DMS53 (cell line): ENCODE results near the gene BMP8B.
"Not testable (repeated sequence)": the region's sequence is repeated elsewhere in the genome, so short reads cannot be mapped to it uniquely, and the experiment has no call there.

Experiments
- DNase-seq: peaks from one replicate; lab custom pipeline; 2025; lab: John Stamatoyannopoulos, UW

Gene BMP8B

GRCh38 chr1:39788758-39789570 is at the start of gene BMP8B:
Gene BMP8B (minus strand): TSS chr1:39788865. CDS start chr1:39788485, 380 bp downstream.
- peak; percentile 92 for DNase-seq

- DNase-seq: no peak
Measured at GRCh38 chr1:39836595-39837110, 48.0 kb upstream of the BMP8B start.

- DNase-seq: no peak
Measured at GRCh38 chr1:39835935-39836594, 47.4 kb upstream of the BMP8B start.

DNA sequence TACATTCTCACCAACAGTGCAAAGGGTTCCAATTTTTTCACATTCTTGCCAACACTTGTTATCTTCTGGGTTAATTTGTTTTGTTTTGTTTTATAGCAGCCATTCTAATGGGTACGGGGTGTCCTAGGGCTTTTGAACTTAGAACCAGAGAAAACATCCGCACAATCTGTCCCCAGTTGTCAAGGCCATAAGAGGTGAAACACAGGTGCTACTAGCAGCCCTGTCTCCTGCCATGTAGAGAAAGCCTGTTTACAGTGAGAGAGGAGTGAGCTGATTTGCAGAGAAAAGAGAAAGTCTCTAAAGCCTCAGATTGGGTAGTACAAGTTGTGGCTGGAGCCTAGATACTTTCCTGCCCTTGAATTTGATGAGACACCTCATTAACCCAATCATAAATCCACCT is 46.4 kb upstream of the BMP8B start:
- no peak for DNase-seq

GRCh38 chr1:39833621-39834385 is 45.1 kb upstream of the BMP8B start:
- no peak for DNase-seq

DNA sequence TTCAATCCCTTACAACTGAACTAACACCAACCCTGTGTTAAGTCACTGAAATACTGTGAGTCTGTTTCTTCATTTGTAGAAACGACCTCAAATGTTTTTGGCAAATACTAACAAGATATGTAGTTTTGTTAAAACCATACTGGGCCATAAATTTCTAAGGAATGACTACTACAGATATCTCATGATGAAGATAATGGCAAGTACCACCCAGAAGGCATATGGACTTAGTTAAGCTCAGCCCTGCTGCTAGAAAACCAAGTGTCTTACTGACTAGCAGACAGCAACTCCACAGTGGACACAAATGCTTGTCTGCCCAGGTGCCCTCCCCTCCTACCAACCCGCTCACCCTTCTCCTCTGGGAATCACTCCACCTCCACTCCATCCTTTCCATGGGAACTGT is 44.5 kb upstream of the BMP8B start:
- DNase-seq: no peak

DNA sequence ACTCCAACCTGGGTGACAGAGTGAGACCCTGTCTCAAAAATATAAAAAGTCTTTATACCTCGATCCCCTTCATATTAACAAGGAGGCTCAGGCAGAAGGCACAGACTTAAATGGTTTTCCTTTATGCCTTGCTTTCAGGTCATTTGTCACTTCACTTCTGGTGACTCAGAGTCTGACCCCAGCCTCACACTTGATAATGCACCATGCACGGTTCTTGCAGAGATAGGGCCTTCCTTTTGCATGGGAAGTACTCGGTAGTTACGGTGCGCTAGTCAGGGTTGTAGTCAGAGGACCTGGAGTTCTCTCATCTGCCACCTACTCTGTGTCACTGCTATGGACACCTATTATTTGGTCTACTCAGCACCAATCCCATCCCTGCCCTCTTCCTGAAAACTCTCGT is 43.6 kb upstream of the BMP8B start:
- no peak for DNase-seq

GRCh38 chr1:39829791-39830533 is 41.3 kb upstream of the BMP8B start:
- DNase-seq: peak; percentile 80

DNA sequence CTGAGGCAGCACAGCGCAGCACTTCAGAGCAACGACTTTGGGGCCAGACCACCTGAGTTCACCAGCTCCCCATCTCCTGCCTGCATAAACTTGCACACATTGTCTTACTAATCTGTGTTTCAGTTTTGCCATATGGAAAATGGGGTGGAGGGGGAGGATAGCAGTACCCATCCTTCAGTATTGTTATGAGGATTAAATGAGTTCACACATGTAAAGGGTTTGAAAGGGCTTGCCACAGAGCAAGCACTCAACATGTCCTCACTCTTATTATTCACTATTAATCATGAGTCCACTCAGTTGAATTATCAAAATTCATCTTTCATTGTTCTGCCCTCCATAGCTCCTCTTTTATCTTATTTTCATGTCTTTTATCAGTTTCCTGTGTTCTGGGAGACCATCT is 40.1 kb upstream of the BMP8B start:
- no peak for DNase-seq

- DNase-seq: not testable (repeated sequence)
Measured at GRCh38 chr1:39828255-39828654, 39.6 kb upstream of the BMP8B start.

DNA sequence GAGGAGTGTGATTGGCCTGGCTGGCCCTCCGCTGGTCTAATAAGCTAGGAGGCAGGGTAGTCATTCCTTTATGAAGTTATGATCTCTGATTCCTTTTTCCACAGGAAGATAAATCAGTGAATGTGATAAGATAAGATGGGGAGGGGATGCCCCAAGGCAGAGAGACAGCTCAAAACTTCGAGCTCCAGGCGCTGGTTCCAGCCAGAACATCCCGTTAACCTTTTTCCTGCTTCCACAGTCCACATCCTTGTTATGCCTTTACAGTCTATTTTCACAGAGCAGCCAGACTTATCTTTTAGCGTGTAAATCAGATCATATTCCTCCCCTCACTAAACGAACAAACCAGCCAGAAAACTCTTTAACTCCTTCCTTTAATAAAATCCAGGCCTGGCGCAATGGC is 38.5 kb upstream of the BMP8B start:
- no peak for DNase-seq

DNA sequence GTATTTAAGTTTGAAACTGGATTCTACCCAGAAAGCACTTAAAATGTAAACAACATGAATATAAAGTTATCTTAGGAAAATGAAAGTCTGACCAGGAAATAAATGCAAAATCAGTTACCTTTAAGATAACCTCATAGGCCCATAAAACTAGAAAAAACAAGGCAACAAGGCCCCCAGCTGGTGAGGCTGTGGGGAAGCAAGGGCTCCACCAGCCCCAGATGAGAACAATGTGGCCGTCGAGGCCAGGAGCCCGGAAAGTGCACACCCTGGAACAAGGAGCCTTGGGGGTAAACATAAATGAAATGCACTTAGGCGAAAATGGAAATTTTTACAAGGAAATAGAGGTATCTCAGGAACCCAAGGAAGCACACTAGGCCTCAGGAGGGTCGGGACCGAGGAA is 37.9 kb upstream of the BMP8B start:
- peak; percentile 64 for DNase-seq

GRCh38 chr1:39825432-39825941 is 36.8 kb upstream of the BMP8B start:
- DNase-seq: peak; percentile 97

DNA sequence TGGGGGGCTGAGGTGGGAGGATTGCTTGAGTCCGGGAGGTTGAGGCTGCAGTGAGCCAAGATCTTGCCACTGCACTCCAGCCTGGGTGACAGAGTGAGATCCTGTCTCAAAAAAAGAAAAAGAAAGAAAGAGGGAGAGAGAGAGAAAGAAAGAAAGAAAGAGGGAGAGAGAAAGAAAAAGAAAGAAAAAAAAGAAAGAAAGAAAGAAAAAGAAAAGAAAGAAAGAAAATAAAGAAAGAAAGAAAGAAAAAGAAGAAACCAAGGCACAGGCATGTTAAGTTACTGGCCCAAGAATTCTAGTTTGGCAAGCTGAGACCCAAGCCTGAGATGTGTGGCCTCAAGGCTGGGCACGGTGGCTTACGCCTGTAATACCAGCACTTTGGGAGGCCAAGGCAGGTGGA is 34.8 kb upstream of the BMP8B start:
- not testable (repeated sequence) for DNase-seq

GRCh38 chr1:39822146-39822545 is 33.5 kb upstream of the BMP8B start:
- DNase-seq: no peak

- no peak for DNase-seq
Measured at GRCh38 chr1:39819091-39819812, 30.6 kb upstream of the BMP8B start.

DNA sequence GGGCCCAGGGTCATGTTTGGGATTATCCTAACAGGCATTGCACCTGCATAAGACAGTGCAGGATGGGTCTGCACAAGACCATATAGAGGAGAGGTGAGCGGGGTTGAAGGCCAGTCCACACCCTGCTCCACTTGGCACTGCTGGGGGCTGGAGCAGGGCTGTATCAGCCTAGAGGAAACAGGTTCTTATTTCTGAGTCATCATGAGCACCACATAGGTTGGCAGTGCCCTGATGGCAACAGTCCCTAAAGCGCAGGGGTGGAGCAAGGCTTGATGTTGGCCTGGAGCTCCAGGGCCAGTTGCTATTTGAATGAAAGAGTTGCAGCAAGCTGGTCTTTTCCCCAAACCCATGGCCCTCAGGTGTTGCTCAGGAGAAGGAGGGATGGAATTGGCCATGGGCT is 29.8 kb upstream of the BMP8B start:
- DNase-seq: peak; percentile 60

- DNase-seq: peak; percentile 100
Measured at GRCh38 chr1:39817091-39817932, 28.6 kb upstream of the BMP8B start.

DNA sequence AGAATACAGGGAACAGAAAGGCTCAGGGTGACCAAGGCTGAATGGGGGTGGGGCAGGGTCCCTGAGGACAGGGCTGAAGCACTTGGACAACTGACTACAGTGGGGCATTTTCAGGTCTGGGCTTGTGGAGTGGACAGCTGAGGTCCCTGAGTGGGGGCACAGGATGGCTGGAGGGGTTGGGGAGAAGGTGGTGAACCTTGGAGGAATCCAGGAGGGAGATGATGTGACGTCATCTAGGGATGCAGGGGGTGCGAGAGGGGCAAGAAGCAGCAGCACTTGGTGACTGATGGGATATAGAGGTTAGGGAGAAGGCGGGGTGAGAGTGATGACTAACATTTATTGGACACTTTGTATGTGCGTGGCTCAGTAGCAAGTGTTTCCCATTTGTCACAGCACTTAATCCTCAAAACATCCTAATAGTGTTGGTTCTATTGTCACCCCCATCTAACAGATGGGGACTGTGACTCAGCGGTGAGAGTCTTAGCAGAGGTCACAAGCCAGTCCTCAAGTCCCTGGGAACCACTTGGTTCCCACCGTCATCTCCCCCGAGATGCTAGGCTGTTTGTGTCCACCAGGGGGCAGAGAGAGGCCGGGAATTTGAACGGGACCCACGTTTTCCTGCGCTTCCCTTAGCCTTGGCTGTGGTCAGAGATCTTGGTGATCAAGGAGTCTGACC is 27.9 kb upstream of the BMP8B start:
- DNase-seq: peak; percentile 96
